GM19099 (cell line): Measurements from ENCODE around the gene BAIAP2.

Experiments
- POLR2A ChIP-seq: IDR thresholded peaks from 3 replicates; pipeline ENCODE4 v1.6.1; 2011; ENCODE audit warnings: low read depth; ENCODE audit not compliant: insufficient read length; ENCODE audit errors: extremely low read depth

The BAIAP2 gene

DNA sequence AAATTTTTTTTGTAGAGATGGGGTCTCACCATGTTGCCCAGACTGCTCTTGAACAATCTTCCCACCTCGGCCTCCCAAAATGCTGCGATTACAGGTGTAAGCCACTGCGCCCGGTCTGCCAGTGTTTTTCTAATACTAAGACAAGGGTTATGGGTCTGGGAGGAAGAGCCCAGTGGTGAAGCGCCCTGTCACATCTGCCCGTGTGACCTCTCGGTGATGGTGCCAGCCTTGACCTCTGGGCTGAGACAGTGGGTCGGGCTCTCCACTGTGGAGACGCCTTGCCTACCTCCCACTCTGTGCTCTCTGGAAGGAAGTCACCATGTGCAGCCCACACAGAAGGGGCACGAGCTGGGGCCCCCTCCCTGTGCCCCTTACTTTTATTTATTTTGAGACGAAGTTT is 5.1 kb upstream of the BAIAP2 start:
- no peak for TF ChIP-seq POLR2A

- no peak for TF ChIP-seq POLR2A
These were observed 4.0 kb upstream of the BAIAP2 start for GRCh38 chr17:81030741-81031565.

GRCh38 chr17:81031566-81032550 is 3.1 kb upstream of the BAIAP2 start:
- no peak for TF ChIP-seq POLR2A

GRCh38 chr17:81032641-81033480 is 2.1 kb upstream of the BAIAP2 start:
- no peak for TF ChIP-seq POLR2A

- TF ChIP-seq POLR2A: no peak
These were observed 1.3 kb upstream of the BAIAP2 start for GRCh38 chr17:81033535-81034167.

DNA sequence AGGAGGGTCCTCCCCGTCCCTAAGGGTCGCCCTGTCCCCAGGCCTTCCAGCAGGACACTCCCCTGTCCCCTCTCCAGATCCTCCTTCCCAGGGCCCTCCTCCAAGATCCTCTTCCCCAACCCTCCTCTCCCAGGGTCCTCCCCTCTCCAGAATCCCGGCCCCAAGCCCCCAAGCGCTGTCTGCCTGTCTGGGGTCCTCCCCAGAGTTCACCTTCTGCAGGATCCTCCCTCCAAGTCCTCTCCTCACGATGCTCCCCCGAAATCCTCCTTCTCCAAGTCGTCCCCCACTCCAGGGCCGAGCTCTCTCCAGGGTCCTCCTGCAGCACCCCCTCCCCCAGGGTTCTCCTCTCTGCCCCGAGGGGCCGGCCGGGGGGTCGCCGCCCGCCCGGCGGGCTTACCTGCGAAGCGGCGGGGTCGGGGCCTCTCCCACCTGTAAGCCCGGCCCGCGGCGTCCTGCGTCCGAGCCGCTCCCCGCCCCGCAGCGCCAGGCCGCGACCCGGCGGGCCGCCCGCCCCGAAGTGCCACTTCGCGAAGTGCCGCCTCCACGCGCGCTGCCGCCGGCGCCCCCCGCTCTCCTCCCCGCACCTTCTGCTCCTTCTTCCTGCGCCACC is 678 bp upstream of the BAIAP2 start:
- no peak for TF ChIP-seq POLR2A

GRCh38 chr17:81035521-81036196 is 708 bp downstream of the BAIAP2 start:
- no peak for TF ChIP-seq POLR2A

DNA sequence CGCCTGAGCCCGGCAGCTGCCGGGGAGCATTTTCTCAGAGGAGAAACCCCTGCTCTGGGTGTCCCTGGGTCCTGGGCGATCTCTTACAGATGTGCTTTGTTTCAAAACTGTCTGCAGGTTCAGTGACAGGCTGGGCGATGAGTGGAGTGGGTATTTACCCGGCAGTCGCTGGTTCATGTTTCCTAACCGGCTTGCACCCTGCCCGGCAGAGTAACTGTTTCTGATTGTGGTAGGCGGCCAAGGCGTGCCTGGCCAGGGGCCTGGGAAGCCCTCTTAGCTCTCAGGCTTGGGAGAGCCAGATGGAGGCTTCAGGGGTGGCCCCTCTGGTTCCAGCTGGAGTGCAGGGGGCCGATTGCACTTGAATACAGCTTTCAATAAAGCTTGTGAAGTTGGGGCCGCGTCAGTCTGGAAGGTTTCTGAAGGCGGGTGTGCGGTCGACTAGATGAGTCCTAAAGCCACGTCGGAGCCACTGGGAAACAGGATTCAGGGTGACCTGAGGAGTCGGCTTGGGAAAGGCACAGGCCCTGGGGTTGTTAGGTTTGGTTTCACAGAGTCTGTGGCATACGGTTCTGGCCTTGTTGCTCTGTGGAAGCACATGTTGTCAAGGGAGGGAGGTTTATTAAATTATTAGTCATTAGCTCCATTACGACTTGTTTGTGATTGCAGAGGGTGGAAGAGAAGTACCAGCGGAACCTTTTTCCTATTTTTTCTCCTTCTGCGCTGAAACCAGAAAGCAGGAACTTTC is 1.4 kb downstream of the BAIAP2 start:
- TF ChIP-seq POLR2A: no peak

GRCh38 chr17:81037026-81037797 is 2.3 kb downstream of the BAIAP2 start:
- no peak for TF ChIP-seq POLR2A

DNA sequence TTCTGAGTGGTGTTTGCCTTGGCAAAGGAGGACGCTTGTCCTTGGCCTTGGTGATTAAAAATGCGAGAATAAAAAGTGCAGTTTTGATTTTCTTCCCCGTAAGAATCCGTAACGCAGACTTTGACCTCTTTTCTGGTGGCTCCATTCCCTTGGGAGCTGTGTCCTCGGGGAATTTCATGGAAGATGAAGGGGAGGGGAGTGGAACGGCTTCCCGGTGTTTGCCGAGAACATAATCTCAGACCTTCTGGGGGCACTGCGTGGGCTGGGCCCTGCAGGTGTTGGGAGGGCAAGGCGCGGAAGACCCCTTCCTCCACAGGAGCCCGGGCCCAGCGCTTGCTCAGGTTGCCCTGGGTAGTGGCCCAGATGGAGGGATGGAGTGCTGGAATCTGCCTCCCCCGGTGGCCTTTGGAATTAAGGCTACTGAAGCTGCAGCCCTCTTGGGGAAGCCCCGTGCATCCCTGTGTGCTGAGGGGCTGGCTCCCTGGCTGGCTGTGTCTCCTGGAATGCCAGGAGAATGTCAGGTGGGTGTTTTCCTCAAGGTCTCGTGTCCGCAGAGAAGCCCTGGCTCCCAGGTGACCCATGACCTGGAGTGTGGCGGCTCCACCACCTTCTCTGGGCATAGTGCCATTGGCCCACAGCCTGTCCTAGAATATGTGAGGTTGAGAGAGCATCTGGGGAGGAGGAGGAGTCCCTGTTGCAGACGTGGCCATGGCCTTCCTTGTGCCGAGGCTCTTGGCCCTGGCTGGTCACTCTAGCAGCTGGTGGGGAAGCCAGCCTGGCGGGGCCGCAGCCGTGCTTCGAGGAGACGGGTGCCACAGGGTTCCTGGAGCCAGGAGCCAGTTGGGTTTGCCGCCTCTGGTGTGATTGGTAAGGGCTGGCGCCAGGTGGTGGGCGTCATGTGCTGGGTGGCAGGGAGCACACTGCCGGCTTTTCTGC is 3.1 kb downstream of the BAIAP2 start:
- TF ChIP-seq POLR2A: no peak

- TF ChIP-seq POLR2A: no peak
These were observed 4.1 kb downstream of the BAIAP2 start for GRCh38 chr17:81039096-81039495.
